Upper lobe of left lung (tissue), 4 donors: ENCODE measurements around the gene THUMPD1.

ENCODE experiments used
- EP300 ChIP-seq, 4 donors: sonication (generic); formaldehyde crosslinking; IDR thresholded peaks; one replicate each; pipeline ENCODE4 v1.5.1; 2017; ENCODE audit warnings: antibody characterized with exemption in 4 of 4, control low read depth in 2 of 4
- POLR2A ChIP-seq, 4 donors: fragments of 450-650 bp; IDR thresholded peaks; one replicate each; pipeline ENCODE4 v1.5.1; 2016 to 2017; ENCODE audit warnings: antibody characterized with exemption in 4 of 4, mild to moderate bottlenecking in 2 of 4
- POLR2AphosphoS5 ChIP-seq, 2 donors: sonication (generic); formaldehyde crosslinking; IDR thresholded peaks; one replicate each; pipeline ENCODE4 v1.5.1; 2017; ENCODE audit warnings: antibody characterized with exemption in 2 of 2
- TF ChIP-seq, protein P1 (sequence below), 6 experiments: fragments of 450-650 bp in 4 of 6; fragments of 200-600 bp in 2 of 6; sonication (generic) in 2 of 6; IDR thresholded peaks; one replicate each; pipeline ENCODE4 v1.5.1; 2016 to 2019; ENCODE audit warnings: antibody characterized with exemption in 6 of 6

DNA sequence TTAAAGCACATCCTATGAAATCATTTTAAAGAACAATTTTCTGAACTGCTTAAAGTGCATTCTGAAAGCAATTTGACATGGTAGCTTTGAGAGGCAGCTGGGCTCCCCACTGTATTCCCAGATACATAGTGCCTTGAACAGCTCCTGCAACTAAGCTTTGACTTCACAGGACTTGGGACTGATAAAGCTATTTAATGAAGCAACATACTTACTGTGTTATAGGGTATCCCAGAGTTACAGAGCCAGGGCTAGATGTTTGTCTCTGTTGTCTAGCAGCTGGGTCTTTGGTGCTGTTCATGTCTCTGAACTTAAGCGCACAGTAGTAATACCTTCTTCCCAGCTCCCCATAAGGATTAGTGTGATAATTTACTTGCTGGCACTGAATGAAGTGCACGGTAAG is 45.0 kb downstream of the THUMPD1 start:
- TF ChIP-seq, protein P1, sequence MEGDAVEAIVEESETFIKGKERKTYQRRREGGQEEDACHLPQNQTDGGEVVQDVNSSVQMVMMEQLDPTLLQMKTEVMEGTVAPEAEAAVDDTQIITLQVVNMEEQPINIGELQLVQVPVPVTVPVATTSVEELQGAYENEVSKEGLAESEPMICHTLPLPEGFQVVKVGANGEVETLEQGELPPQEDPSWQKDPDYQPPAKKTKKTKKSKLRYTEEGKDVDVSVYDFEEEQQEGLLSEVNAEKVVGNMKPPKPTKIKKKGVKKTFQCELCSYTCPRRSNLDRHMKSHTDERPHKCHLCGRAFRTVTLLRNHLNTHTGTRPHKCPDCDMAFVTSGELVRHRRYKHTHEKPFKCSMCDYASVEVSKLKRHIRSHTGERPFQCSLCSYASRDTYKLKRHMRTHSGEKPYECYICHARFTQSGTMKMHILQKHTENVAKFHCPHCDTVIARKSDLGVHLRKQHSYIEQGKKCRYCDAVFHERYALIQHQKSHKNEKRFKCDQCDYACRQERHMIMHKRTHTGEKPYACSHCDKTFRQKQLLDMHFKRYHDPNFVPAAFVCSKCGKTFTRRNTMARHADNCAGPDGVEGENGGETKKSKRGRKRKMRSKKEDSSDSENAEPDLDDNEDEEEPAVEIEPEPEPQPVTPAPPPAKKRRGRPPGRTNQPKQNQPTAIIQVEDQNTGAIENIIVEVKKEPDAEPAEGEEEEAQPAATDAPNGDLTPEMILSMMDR (IDR thresholded peaks at IDR 0.05) = no peak
- TF ChIP-seq EP300 (IDR thresholded peaks at IDR 0.05) = no peak
- TF ChIP-seq POLR2A (IDR thresholded peaks at IDR 0.05) = no peak
- TF ChIP-seq POLR2AphosphoS5 (IDR thresholded peaks at IDR 0.05) = no peak
